D721Med (cell line): ENCODE measurements around the gene CACNG3.

Experiments used
- DNase-seq: peaks from one replicate; pipeline ENCODE4 v3.0.0; 2011; ENCODE audit warnings: low spot score; ENCODE audit not compliant: insufficient read length
- FAIRE-seq: peaks from 2 replicates; lab custom pipeline; 2011; peaks lifted over from hg19 to GRCh38; lab: Jason Lieb, UNC
- TF ChIP-seq, protein P1 (sequence below): IDR thresholded peaks from 2 replicates; pipeline ENCODE4 v1.5.1; 2012; ENCODE audit warnings: mild to moderate bottlenecking, control low read depth; ENCODE audit not compliant: insufficient read depth; ENCODE audit errors: missing control alignments

CACNG3 gene

DNA sequence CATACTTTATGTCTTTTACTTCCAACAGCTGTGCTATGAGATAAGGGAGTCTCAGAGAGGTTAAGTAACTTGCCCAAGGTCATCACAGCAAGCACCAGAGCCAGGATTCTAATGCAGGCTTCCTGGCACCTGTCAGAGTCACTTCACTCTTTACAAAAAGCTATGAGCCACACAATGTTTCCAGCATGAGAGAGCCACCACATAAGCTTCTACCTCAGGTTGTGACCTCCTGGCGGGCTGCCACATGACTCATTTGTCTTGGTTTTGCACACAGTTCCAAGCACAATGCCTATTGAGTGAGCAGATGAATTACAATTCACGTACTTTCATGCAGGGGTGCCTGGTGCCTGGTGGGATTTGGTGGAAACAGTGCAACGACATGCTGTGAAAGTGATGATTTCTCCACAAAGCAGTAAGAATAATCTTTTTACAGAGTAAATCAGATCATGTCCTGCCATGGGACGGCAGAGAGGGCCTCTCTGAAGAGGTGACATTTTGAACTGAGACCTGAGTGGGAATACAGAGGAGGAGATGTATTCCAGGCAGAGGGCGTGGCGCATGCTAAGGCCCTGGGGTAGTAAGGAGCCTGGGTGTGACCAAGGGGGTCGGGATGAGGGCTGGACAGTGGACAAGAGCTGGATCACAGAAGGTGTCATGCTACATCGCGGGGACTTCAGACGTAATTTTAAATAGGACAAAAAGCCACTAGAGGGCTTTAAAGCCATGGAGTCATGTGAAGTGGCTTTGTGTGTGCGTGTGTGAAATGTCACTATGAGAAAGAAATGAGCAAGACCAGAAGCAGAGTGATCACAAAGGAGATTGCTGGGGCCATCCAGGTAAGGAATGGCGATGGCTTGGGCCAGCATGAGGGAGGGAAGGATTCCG is 53.4 kb downstream of the CACNG3 start:
- FAIRE-seq (no peak), DNase-seq (no peak)

DNA sequence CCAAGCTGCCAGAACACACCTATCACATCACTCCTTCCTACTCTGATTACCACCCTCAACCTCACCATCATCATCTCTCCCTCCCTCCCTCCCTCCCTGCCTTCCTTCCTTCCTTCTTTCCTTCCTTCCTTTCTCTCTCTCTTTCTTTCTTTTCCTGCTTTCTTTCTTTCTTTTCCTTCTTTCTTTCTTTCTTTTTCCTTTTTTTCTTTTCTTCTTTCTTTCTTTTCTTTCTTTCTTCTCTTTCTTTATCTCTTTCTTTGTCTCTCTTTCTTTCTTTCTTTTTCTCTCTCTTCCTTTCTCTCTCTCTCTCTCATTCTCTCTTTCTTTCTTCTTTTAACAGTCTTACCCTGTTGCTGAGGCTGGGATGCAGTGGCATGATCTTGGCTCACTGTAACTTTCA is 59.2 kb downstream of the CACNG3 start:
- TF ChIP-seq, protein P1, sequence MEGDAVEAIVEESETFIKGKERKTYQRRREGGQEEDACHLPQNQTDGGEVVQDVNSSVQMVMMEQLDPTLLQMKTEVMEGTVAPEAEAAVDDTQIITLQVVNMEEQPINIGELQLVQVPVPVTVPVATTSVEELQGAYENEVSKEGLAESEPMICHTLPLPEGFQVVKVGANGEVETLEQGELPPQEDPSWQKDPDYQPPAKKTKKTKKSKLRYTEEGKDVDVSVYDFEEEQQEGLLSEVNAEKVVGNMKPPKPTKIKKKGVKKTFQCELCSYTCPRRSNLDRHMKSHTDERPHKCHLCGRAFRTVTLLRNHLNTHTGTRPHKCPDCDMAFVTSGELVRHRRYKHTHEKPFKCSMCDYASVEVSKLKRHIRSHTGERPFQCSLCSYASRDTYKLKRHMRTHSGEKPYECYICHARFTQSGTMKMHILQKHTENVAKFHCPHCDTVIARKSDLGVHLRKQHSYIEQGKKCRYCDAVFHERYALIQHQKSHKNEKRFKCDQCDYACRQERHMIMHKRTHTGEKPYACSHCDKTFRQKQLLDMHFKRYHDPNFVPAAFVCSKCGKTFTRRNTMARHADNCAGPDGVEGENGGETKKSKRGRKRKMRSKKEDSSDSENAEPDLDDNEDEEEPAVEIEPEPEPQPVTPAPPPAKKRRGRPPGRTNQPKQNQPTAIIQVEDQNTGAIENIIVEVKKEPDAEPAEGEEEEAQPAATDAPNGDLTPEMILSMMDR = no peak
- FAIRE-seq (no peak), DNase-seq (no peak)

More for the DNA sequence above, 53.4 kb downstream of the CACNG3 start:
- TF ChIP-seq, protein P1 = peak; percentile 30

DNA sequence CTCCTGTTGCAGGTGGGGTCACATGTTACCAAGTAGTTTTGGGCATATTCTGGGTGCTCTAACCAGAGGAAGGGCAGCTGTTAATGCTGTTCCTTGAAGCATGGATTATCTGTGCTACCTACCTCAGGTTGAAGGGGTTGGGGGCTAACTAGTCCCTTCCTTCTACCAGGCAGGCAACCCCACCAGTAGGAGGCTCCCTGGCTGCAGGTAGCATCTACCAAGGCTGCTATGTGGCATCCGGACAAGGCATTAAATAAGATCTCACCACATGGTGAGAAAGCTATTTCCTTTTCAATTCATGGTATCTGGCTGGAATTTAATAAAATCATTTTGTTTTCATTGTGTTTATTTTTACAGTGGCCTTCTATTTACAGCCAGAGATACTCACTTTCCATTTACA is 62.5 kb downstream of the CACNG3 start:
- TF ChIP-seq, protein P1 = peak; percentile 41
- FAIRE-seq = no peak
- no peak for DNase-seq

DNA sequence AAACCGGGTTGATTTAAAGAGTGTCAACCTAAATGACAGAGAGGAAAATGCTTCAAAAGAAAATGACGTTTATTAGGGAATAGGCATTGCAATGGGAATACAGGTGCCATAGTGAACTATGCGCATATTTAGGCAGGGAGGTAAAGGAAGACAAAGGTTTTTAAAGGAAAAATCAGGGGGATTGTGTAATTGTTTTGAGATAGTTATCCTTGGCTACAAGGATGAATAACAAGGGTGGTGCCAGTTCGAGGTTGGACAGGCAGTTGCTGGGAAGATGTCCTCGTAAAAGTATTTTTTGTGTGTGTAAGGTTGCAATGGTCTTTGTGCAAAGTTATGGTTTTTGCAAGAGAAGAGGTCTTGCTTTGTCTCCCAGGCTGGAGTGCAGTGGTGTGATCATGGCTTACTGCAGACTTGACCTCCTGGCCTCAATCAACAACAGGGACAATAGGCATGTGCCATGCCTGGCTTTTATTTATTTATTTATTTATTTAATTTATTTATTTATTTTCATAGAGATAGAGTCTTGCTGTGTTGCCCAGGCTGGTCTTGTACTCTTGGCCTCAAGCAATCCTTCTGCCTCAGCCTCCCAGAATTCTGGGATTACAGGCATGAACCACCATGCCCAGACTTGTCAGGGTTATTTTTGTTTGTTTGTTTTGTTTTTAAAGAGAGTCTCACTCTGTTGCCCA is 63.1 kb downstream of the CACNG3 start:
- TF ChIP-seq, protein P1 = no peak
- FAIRE-seq (no peak), DNase-seq (no peak)

DNA sequence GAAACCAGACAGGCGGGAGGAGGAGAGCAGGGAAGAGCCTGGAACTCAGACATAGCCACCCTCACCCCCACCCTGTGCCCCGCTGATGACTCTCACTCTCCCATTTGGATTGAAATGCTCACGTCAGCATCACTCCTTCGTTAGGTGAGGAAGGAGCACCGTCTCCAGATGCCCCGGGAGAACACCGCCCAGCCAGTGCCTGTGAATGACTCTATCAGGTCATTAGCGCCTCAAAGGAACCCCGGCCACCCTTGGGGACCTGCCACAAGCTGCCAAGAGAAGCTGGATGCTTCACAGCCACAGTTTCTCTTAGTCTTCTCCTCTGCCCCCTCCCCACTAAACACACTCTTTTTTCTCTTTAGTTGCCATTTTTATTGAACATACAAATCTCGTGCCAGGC is 66.0 kb downstream of the CACNG3 start:
- TF ChIP-seq, protein P1 = no peak
- DNase-seq (no peak), FAIRE-seq (no peak)

DNA sequence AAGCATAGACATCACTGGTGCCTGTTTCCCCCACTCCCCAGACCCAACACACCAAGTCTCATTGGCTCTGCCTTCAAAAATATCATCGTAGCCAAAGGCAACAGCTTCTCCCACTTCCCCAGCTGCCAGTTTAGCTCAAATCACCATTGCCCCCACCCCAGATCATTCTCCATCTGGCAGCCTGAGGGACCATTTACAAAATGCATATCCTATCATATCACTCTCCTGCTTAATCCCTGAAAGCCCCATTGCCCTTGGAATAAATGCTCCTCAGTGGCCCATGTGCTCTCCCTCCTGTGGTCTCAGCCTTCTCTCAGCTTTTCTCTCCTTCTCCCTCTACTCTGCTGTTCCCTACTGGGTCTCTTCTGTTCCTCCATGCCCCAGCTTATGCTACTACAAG is 68.3 kb downstream of the CACNG3 start:
- TF ChIP-seq, protein P1 = no peak
- DNase-seq (peak; percentile 26), FAIRE-seq (no peak)
